GM12878 (cell line): ENCODE measurements around the gene RCVRN. TPM values are rescaled to one million over a fixed set of nuclear protein-coding genes. Genes with fewer than 3 reads are reported as not detected.

Source experiments
- ATAC-seq: fragments of 200-7000 bp; cut with Tn5 transposase; 3 replicates; pipeline ENCODE4 v1.9.1; 2020; ENCODE audit warnings: mild to moderate bottlenecking, moderate library complexity
- BruUV-seq: library from RNA; stranded (reverse); fragments of 400-500 nt; replicated peaks from 2 replicates; lab custom pipeline; 2021; lab: Mats Ljungman, UMichigan
- CTCF ChIA-PET: fragments of 300-600 bp; sonication (Branson Sonifier 250); formaldehyde crosslinking; extraction: SDS; loops from one replicate; lab custom pipeline; 2021; ENCODE audit warnings: inconsistent platforms; lab: Yijun Ruan, JAX
- POLR2A ChIA-PET: fragments of 350-600 bp; formaldehyde crosslinking; extraction: SDS; loops from one replicate; lab custom pipeline; 2021; ENCODE audit warnings: inconsistent platforms; lab: Charles Lee
- RAD21 ChIA-PET: fragments of 300-600 bp; sonication (Branson Sonifier 250); formaldehyde crosslinking; loops from one replicate; lab custom pipeline; 2023; ENCODE audit warnings: antibody characterized with exemption; ENCODE audit not compliant: unreplicated experiment; lab: Charles Lee
- SMC1A ChIA-PET: fragments of 300-600 bp; sonication (Branson Sonifier 250); formaldehyde crosslinking; loops from one replicate; lab custom pipeline; 2023; ENCODE audit not compliant: unreplicated experiment, uncharacterized antibody; lab: Charles Lee
- DNase-seq: peaks from one replicate; pipeline ENCODE4 v3.0.0-alpha.2; 2011; ENCODE audit warnings: low read depth, low spot score
- FAIRE-seq: peaks from 3 replicates; lab custom pipeline; 2011; peaks lifted over from hg19 to GRCh38; lab: Jason Lieb, UNC
- H2AFZ ChIP-seq: 2 replicates; pipeline ENCODE4 v1.6.0; 2011; ENCODE audit warnings: low read depth, low read length, control low read depth; ENCODE audit not compliant: control insufficient read depth
- H3K27ac ChIP-seq: 2 replicates; pipeline ENCODE4 v1.5.1; 2011; ENCODE audit warnings: control low read depth; ENCODE audit not compliant: control insufficient read depth, insufficient read depth
- H3K27me3 ChIP-seq, 2 experiments: replicated peaks in 1 of 2; 2 replicates each; pipeline versions ENCODE4 v1.6.0 to v1.6.1; 2011; ENCODE audit warnings: low read length in 1 of 2; ENCODE audit not compliant: control insufficient read depth in 2 of 2, insufficient read depth in 2 of 2
- H3K36me3 ChIP-seq, 2 experiments: 2 replicates each; pipeline ENCODE4 v1.5.1; 2011; ENCODE audit warnings: low read length in 1 of 2; ENCODE audit not compliant: control insufficient read depth in 2 of 2, insufficient read depth in 2 of 2
- H3K4me1 ChIP-seq: 2 replicates; pipeline ENCODE4 v1.6.1; 2011; ENCODE audit warnings: mild to moderate bottlenecking, low read length, moderate library complexity, mixed read lengths; ENCODE audit not compliant: control insufficient read depth, insufficient read depth
- H3K4me2 ChIP-seq: 2 replicates; pipeline ENCODE4 v1.6.0; 2011; ENCODE audit warnings: control low read depth; ENCODE audit not compliant: control insufficient read depth, insufficient read depth
- H3K4me3 ChIP-seq: fragments of 200-600 bp; sonication (generic); 2 replicates; pipeline ENCODE4 v1.5.1; 2016
- H3K79me2 ChIP-seq: 2 replicates; pipeline ENCODE4 v1.6.0; 2011; ENCODE audit warnings: low read length; ENCODE audit not compliant: control insufficient read depth, insufficient read depth
- H3K9ac ChIP-seq: 2 replicates; pipeline ENCODE4 v1.8.0; 2011; ENCODE audit warnings: low read length, control low read depth, mixed read lengths; ENCODE audit not compliant: control insufficient read depth, insufficient read depth
- H3K9me3 ChIP-seq: replicated peaks from 3 replicates; pipeline ENCODE4 v1.5.1; 2011; ENCODE audit warnings: mild to moderate bottlenecking, low read length; ENCODE audit not compliant: control insufficient read depth, insufficient read depth
- H4K20me1 ChIP-seq: 2 replicates; pipeline ENCODE4 v1.6.0; 2011; ENCODE audit not compliant: control insufficient read depth, insufficient read depth
- CHD1 ChIP-seq: IDR thresholded peaks from 2 replicates; pipeline ENCODE4 v1.6.1; 2012; ENCODE audit warnings: low read depth, low read length, improper control_type of control experiment
- CREM ChIP-seq: IDR thresholded peaks from 2 replicates; pipeline ENCODE4 v1.6.1; 2014; ENCODE audit warnings: antibody characterized with exemption, low read depth
- HCFC1 ChIP-seq: fragments of 150-350 bp; IDR thresholded peaks from 2 replicates; pipeline ENCODE4 v1.6.1; 2014; ENCODE audit warnings: low read length
- JUND ChIP-seq: IDR thresholded peaks from 2 replicates; pipeline ENCODE4 v1.6.1; 2012; ENCODE audit warnings: low read depth, mild to moderate bottlenecking, low read length, improper control_type of control experiment, moderate library complexity
- RFX5 ChIP-seq: IDR thresholded peaks from 2 replicates; pipeline ENCODE4 v1.6.1; 2011; ENCODE audit warnings: low read depth, low read length, improper control_type of control experiment
- WRNIP1 ChIP-seq: IDR thresholded peaks from 2 replicates; pipeline ENCODE4 v1.6.1; 2011; ENCODE audit warnings: low read depth, low read length, improper control_type of control experiment, borderline replicate concordance
- ZBTB4 ChIP-seq: fragments of 450-650 bp; formaldehyde crosslinking; IDR thresholded peaks from 2 replicates; pipeline ENCODE4 v1.4.0; 2022; ENCODE audit warnings: mild to moderate bottlenecking, moderate library complexity
- ZNF217 ChIP-seq: fragments of 450-650 bp; IDR thresholded peaks from 2 replicates; pipeline ENCODE4 v1.6.1; 2017; ENCODE audit warnings: antibody characterized with exemption, mild to moderate bottlenecking
- WGBS: methylation state at CpG from one replicate; pipeline ENCODE4 v1.1.6; 2016; ENCODE audit warnings: low lambda C conversion rate; ENCODE audit not compliant: insufficient replicate concordance, insufficient coverage; ENCODE audit errors: missing lambda C conversion rate; 5-methylcytosine and 5-hydroxymethylcytosine counted together
- in situ Hi-C: fragments of 300-500 bp; cut with MboI; formaldehyde crosslinking; loops from 9 replicates; pipeline ENCODE4 v1.14.3; 2018; ENCODE audit warnings: mixed read lengths
- intact Hi-C: fragments of 100-400 bp; cut with micrococcal nuclease; formaldehyde crosslinking; loops from one replicate; pipeline ENCODE4 v1.14.2; 2022; ENCODE audit not compliant: unreplicated experiment
- polyA plus RNA-seq, 11 experiments: library from polyadenylated mRNA; depleted of rRNA in 4 of 11; unstranded in 6 of 11; stranded (reverse) in 5 of 11; fragments of >200 nt; fragmentation: Nextera tagmentation in 4 of 11; fragmentation: Illumina TruSeq in 1 of 11; extraction: Ambion mirVana in 4 of 11; extraction: Trizol in 1 of 11; gene quantifications; 1 replicate in 1 of 11; 2 replicates in 10 of 11; pipeline versions ENCODE4 v1.2.1 to v1.2.3, GENCODE V29; 2011 to 2016; ENCODE audit warnings: inconsistent platforms in 2 of 11, missing spikeins in 2 of 11, low read depth in 1 of 11
- total RNA-seq, 4 experiments: library from RNA; depleted of rRNA in 3 of 4; stranded (reverse); fragments of >200 nt in 3 of 4; fragmentation: Illumina TruSeq in 1 of 4; extraction: Trizol in 1 of 4; gene quantifications; 2 replicates each; pipeline versions ENCODE4 v1.2.1 to v1.2.3, GENCODE V29; 2013 to 2021

The RCVRN gene
- total and polyA plus RNA-seq, 10 of the 15 experiments (the other 5 are each of a cell fraction or from before 2014, with no cell fraction given): 0.07 to 0.23 (median 0.14) TPM; not detected in 6

DNA sequence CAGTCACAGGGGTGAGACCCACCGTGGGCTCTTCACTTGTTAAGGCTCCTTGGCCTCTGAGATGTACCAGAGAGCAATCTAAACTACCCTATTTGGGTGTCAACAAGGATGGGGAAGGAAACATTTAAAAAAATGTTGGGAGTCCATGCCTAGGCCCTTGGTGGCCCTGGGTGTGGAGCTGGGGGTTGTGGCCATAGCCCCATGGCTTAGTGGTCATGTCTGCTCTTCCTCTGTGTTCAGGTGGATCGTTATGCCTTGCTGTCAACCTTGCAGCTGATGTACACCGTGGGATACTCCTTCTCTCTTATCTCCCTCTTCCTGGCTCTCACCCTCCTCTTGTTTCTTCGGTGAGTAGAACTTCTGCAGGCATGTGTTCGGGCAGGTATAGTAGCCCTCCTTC, 50.8 kb downstream of the RCVRN start:
- TF ChIP-seq WRNIP1: no peak
- TF ChIP-seq, all 136 proteins: peak for 0
- ATAC-seq: no peak
- Histone ChIP-seq H3K4me3 (no peak overlapping the region), H2AFZ (no peak overlapping the region), H3K36me3 (no peaks in the 10 kb centered on the region), H3K9ac (no peak overlapping the region), H3K9me3 (no peaks in the 10 kb centered on the region), H3K27me3 (no peaks in the 10 kb centered on the region; a peak in 1 of 4 replicates), H3K4me2 (no peak overlapping the region), H3K4me1 (no peaks in the 10 kb centered on the region), H4K20me1 (no peaks in the 10 kb centered on the region), H3K27ac (no peak overlapping the region), H3K79me2 (no peaks in the 10 kb centered on the region)
- SMC1A ChIA-PET: no interaction called here
- 0% methylated on average over 5 of the region's 5 CpGs for WGBS
- CTCF ChIA-PET: no interaction called here
- no peak for DNase-seq
- no peak for FAIRE-seq
- POLR2A ChIA-PET: no interaction called here
- RAD21 ChIA-PET: no interaction called here
- in situ Hi-C loops: no loop called here
- intact Hi-C loops: no loop called here
- BruUV-seq: no TSS peak

- BruUV-seq: no TSS peak
- no peak overlapping the region for H3K9ac ChIP-seq
- H2AFZ ChIP-seq: no peak overlapping the region
- ATAC-seq (no peak), DNase-seq (no peak), FAIRE-seq (no peak)
- in situ Hi-C loops: no loop called here
- ChIA-PET RAD21 (no interaction called here), POLR2A (no interaction called here), CTCF (no interaction called here), SMC1A (no interaction called here)
- H3K27me3 ChIP-seq: no peaks in the 10 kb centered on the region; a peak in 1 of 4 replicates
- no peaks in the 10 kb centered on the region for H3K4me1 ChIP-seq
- TF ChIP-seq CREM: no peak
- TF ChIP-seq RFX5: no peak
- TF ChIP-seq ZNF217: no peak
- TF ChIP-seq HCFC1: no peak
- TF ChIP-seq CHD1: no peak
- no peak for TF ChIP-seq JUND
- no peak for TF ChIP-seq ZBTB4
- intact Hi-C loops: no loop called here
- WGBS: 41% methylated on average over 5 of the region's 5 CpGs
- no peak overlapping the region for H3K27ac ChIP-seq
- H4K20me1 ChIP-seq: no peaks in the 10 kb centered on the region
- no peaks in the 10 kb centered on the region for H3K79me2 ChIP-seq
- H3K4me2 ChIP-seq: no peak overlapping the region
- no peaks in the 10 kb centered on the region for H3K9me3 ChIP-seq
- H3K4me3 ChIP-seq: no peak overlapping the region
- H3K36me3 ChIP-seq: no peaks in the 10 kb centered on the region
Measured at GRCh38 chr17:9850151-9850550, 54.9 kb downstream of the RCVRN start.
